ENCODE data around the gene CRLF3.
"Not testable (repeated sequence)": the region's sequence is repeated elsewhere in the genome, so short reads cannot be mapped to it uniquely, and the experiment has no call there.

GRCh38 chr17:30814236-30814635, 10.3 kb downstream of the CRLF3 start:
- TF ChIP-seq, protein P1, sequence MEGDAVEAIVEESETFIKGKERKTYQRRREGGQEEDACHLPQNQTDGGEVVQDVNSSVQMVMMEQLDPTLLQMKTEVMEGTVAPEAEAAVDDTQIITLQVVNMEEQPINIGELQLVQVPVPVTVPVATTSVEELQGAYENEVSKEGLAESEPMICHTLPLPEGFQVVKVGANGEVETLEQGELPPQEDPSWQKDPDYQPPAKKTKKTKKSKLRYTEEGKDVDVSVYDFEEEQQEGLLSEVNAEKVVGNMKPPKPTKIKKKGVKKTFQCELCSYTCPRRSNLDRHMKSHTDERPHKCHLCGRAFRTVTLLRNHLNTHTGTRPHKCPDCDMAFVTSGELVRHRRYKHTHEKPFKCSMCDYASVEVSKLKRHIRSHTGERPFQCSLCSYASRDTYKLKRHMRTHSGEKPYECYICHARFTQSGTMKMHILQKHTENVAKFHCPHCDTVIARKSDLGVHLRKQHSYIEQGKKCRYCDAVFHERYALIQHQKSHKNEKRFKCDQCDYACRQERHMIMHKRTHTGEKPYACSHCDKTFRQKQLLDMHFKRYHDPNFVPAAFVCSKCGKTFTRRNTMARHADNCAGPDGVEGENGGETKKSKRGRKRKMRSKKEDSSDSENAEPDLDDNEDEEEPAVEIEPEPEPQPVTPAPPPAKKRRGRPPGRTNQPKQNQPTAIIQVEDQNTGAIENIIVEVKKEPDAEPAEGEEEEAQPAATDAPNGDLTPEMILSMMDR (IDR thresholded peaks at IDR 0.05), result not testable (repeated sequence)
- TF ChIP-seq EZH2 (IDR thresholded peaks at IDR 0.05; ENCODE audit: borderline replicate concordance, insufficient read depth, low read depth, low read length, poor library complexity, severe bottlenecking), result not testable (repeated sequence)

All from B cell (primary cell).